BLaER1 treated with 17β-estradiol and CSF1 and Interleukin-3, amounts not matched to agents 10 nM and 100 nM (cell line): Measurements from ENCODE around the gene ACOX2.

Experiments used
- H3K27ac ChIP-seq, 11 experiments: shearing (Covaris generic); formaldehyde crosslinking; 2 replicates each; pipeline ENCODE4 v1.8.1; 2022
- H3K27me3 ChIP-seq, 11 experiments: shearing (Covaris generic); formaldehyde crosslinking; 2 replicates each; pipeline ENCODE4 v1.8.1; 2022
- H3K36me3 ChIP-seq, 11 experiments: shearing (Covaris generic); formaldehyde crosslinking; 2 replicates each; pipeline ENCODE4 v1.8.1; 2022
- H3K4me1 ChIP-seq, 10 experiments: shearing (Covaris generic); formaldehyde crosslinking; 2 replicates each; pipeline ENCODE4 v1.8.1; 2022
- H3K4me2 ChIP-seq, 11 experiments: shearing (Covaris generic); formaldehyde crosslinking; 2 replicates each; pipeline ENCODE4 v1.8.1; 2022
- H3K4me3 ChIP-seq, 10 experiments: shearing (Covaris generic); formaldehyde crosslinking; 2 replicates each; pipeline ENCODE4 v1.8.1; 2022
- H3K9ac ChIP-seq, 11 experiments: shearing (Covaris generic); formaldehyde crosslinking; 2 replicates each; pipeline ENCODE4 v1.8.1; 2022
- H3K9me3 ChIP-seq, 11 experiments: shearing (Covaris generic); formaldehyde crosslinking; replicated peaks in 1 of 11; 2 replicates each; pipeline ENCODE4 v1.8.1; 2022
- H4K20me1 ChIP-seq, 11 experiments: shearing (Covaris generic); formaldehyde crosslinking; 2 replicates each; pipeline ENCODE4 v1.8.1; 2022
- Cebpa-rat ChIP-seq, 11 experiments: shearing (Covaris generic); IDR thresholded peaks; 2 replicates each; pipeline ENCODE4 v1.8.1; 2022

ACOX2 gene

DNA sequence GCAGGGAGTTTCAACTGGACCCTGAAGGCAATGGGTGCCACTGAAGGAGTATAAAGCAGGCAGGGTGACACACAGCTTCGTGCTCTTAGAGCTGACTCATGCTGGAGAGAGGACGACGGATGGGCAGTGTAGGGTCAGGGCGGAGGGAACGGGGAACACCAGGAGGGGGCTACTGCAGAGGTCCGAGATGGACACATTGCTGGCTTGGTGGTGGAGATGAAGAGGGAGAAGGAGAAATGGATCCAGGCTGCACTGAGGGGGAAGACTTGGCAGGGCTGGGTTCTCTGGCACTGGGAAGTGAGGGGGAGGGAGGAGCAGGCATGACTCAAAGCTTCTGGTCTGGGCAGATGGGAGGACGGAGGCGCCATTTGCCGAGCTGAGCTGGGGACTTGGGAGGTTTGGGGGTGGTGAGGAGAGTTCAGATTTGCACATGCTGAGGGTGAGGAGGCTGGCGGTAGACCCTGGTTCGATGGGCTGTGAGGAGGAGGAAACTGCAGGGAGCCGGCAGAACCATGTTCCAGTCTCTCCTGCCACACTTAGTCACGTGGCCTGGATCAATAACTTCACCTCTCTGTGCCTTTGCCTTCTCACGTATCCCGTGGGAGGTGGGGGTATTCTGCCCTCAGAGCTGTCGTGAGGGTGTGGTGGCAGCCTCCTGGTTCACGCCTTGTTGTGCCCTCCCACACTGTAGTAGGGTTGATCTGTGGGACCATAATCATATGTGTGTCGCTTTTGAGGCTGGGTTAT lies 49.7 kb downstream of the ACOX2 start:
- H3K27ac ChIP-seq: peak overlapping the region in 3 of 11 experiments; percentile 6 to 49 (median 28); a peak in 3 of 22 replicates
- no peak overlapping the region for H3K4me3 ChIP-seq
- no peak overlapping the region for H3K9ac ChIP-seq
- H3K4me2 ChIP-seq: peak overlapping the region in 5 of 11 experiments; percentile 15 to 85 (median 72); a peak in 10 of 22 replicates
- no peaks in the 10 kb centered on the region for H3K9me3 ChIP-seq
- no peak for TF ChIP-seq Cebpa-rat (IDR thresholded peaks at IDR 0.05)
- peaks cover 5 to 80% (median 36%) of the 10 kb centered on the region in 10 experiments for H3K4me1 ChIP-seq
- no peaks in the 10 kb centered on the region for H3K36me3 ChIP-seq
- peaks cover 0 to 2% (median 0%) of the 10 kb centered on the region in 11 experiments; a peak in 2 of 22 replicates for H4K20me1 ChIP-seq
- H3K27me3 ChIP-seq: no peaks in the 10 kb centered on the region

GRCh38 chr3:58485801-58486435 lies 51.1 kb downstream of the ACOX2 start:
- TF ChIP-seq Cebpa-rat (IDR thresholded peaks at IDR 0.05): no peak
- Histone ChIP-seq H3K27ac (peak overlapping the region in 2 of 11 experiments; percentile 9 to 17; a peak in 1 of 22 replicates), H3K36me3 (no peaks in the 10 kb centered on the region), H3K9ac (0 out of 22 replicates have a peak overlapping the region, but pooled peaks of 1 of the 11 experiments have one; percentile 7), H3K4me2 (peak overlapping the region in 4 of 11 experiments; percentile 55 to 85 (median 72); a peak in 8 of 22 replicates), H3K27me3 (no peaks in the 10 kb centered on the region), H3K4me1 (peaks cover 0 to 78% (median 30%) of the 10 kb centered on the region in 10 experiments; a peak in 18 of 20 replicates), H4K20me1 (no peaks in the 10 kb centered on the region), H3K9me3 (peaks cover 0 to 2% (median 0%) of the 10 kb centered on the region in 11 experiments; a peak in 2 of 22 replicates), H3K4me3 (no peak overlapping the region)

GRCh38 chr3:58484722-58485069 lies 52.3 kb downstream of the ACOX2 start:
- Histone ChIP-seq H3K4me1 (peaks cover 0 to 73% (median 28%) of the 10 kb centered on the region in 10 experiments; a peak in 16 of 20 replicates), H3K27me3 (no peaks in the 10 kb centered on the region), H3K27ac (peak overlapping the region in 6 of 11 experiments; percentile 57 to 80 (median 74); a peak in 12 of 22 replicates), H4K20me1 (no peaks in the 10 kb centered on the region), H3K9me3 (peaks cover 0 to 14% (median 11%) of the 10 kb centered on the region in 11 experiments; a peak in 16 of 22 replicates), H3K9ac (peak overlapping the region in 5 of 11 experiments; percentile 6 to 59 (median 44); a peak in 6 of 22 replicates), H3K4me2 (peak overlapping the region in 7 of 11 experiments; percentile 9 to 85 (median 68); a peak in 13 of 22 replicates), H3K36me3 (no peaks in the 10 kb centered on the region), H3K4me3 (no peak overlapping the region)
- no peak for TF ChIP-seq Cebpa-rat (IDR thresholded peaks at IDR 0.05)

DNA sequence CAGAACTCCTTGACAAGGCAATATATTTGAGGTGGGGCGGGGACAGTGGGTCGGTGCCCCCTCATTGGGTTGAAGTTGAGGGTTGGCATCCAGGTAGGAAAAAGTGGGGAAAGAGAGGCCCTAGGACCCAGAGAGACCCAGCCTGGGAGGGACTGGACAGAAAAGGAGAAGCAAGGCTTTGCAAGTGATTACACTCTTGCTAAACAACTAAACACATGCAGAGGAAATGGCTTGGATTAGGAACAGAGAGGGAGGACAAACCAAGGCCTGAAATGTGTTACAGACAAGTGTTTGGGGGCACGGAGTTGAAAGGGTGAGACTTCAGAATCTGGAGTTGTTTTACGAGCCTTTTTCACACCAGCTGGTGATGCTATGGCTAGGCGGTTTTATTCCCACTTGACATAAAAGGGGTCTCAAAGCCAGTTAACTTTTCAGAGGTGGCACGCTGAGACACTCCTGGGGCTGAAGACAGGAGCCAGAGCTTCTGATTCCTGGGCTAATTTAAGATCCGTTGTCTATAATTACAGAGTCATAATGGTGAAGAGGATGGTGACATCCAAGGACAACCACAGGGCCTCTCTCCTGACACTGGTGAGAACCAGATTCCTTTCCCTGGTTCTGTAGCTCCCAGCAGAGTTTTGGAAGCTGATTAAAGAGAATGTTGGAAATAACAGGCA lies 52.8 kb downstream of the ACOX2 start:
- Histone ChIP-seq H3K9ac (peak overlapping the region in 6 of 11 experiments; percentile 6 to 59 (median 38); a peak in 9 of 22 replicates), H3K4me3 (no peak overlapping the region), H3K9me3 (peaks cover 0 to 19% (median 16%) of the 10 kb centered on the region in 11 experiments; a peak in 17 of 22 replicates), H3K27me3 (no peaks in the 10 kb centered on the region), H3K36me3 (no peaks in the 10 kb centered on the region), H3K4me1 (peaks cover 0 to 78% (median 29%) of the 10 kb centered on the region in 10 experiments; a peak in 16 of 20 replicates), H3K27ac (peak overlapping the region in 7 of 11 experiments; percentile 7 to 80 (median 73); a peak in 13 of 22 replicates), H3K4me2 (peak overlapping the region in 8 of 11 experiments; percentile 7 to 85 (median 66); a peak in 13 of 22 replicates), H4K20me1 (no peaks in the 10 kb centered on the region)
- TF ChIP-seq Cebpa-rat (IDR thresholded peaks at IDR 0.05): no peak; a peak in 1 of 22 replicates

DNA sequence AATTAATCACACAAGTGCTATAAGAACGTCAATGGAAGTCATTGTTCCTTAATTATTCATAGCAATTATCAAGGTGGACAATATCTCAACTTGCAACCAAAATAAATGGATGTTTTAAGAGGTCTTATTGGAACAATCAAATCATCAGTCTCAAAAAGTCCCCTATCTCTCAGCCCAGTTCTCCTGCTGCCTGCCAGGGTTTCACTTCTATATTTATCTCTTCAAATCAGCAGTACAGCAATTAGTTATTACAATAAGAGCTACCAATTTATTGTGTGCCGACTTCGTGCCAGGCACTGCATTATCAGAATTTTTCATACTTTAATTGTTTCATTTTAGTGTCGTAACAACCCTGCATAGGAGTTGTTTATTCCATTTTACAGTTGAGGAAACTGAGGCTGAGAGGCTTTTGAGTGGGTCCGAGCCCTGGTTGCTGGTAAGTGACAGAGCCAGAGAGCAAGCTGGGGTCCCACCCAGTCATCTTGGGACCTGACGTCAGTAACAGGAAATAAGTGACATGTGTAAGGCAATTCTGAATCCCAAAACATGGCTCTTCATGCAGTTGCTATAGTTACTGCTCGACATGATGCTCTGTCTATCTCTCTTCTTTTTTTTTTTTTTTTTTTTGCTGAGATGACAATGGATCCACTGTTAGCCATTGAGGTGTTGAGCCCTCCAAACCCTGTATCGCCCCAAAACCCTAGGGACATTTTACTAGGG lies 53.9 kb downstream of the ACOX2 start:
- Histone ChIP-seq H3K4me2 (peak overlapping the region in 7 of 11 experiments; percentile 5 to 85 (median 64); a peak in 10 of 22 replicates), H3K4me1 (peaks cover 0 to 87% (median 34%) of the 10 kb centered on the region in 10 experiments; a peak in 16 of 20 replicates), H3K27me3 (no peaks in the 10 kb centered on the region), H3K36me3 (no peaks in the 10 kb centered on the region), H4K20me1 (no peaks in the 10 kb centered on the region), H3K4me3 (no peak overlapping the region), H3K9me3 (peaks cover 0 to 22% (median 18%) of the 10 kb centered on the region in 11 experiments; a peak in 17 of 22 replicates), H3K27ac (peak overlapping the region in 3 of 11 experiments; percentile 37 to 73 (median 71); a peak in 6 of 22 replicates), H3K9ac (no peak overlapping the region)
- no peak for TF ChIP-seq Cebpa-rat (IDR thresholded peaks at IDR 0.05)

DNA sequence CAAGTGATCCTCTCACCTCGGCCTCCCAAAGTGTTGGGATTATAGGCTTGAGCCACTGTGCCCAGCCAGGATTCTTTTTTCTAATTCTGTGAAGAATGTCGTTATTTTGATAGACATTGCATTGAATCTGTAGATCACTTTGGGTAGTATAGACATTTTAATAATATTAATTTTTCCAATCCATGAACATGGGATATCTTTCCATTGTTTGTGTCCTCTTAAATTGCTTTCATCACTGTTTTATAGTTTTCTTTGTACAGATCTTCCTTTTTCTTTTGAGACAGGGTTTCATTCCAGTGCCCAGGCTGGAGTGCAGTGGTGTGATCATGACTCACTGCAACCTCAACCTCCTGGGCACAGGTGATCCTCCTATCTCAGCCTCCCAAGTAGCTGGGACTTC lies 56.7 kb downstream of the ACOX2 start:
- no peak overlapping the region for H3K4me3 ChIP-seq

GRCh38 chr3:58478781-58479180 lies 58.2 kb downstream of the ACOX2 start:
- Histone ChIP-seq H3K9me3 (peaks cover 0 to 22% (median 18%) of the 10 kb centered on the region in 11 experiments; a peak in 17 of 22 replicates), H3K4me3 (no peak overlapping the region), H3K27me3 (no peaks in the 10 kb centered on the region), H3K4me2 (peak overlapping the region in 4 of 11 experiments; percentile 49 to 83 (median 63); a peak in 8 of 22 replicates), H3K27ac (peak overlapping the region in 3 of 11 experiments; percentile 35 to 45 (median 45); a peak in 5 of 22 replicates), H3K36me3 (no peaks in the 10 kb centered on the region), H4K20me1 (no peaks in the 10 kb centered on the region), H3K9ac (no peak overlapping the region), H3K4me1 (peaks cover 22 to 87% (median 43%) of the 10 kb centered on the region in 10 experiments)
- no peak for TF ChIP-seq Cebpa-rat (IDR thresholded peaks at IDR 0.05)

More for the DNA sequence above, 56.7 kb downstream of the ACOX2 start:
- H3K27me3 ChIP-seq: no peaks in the 10 kb centered on the region
- no peak overlapping the region; a peak in 1 of 22 replicates for H3K4me2 ChIP-seq
- no peaks in the 10 kb centered on the region for H4K20me1 ChIP-seq
- no peak overlapping the region for H3K9ac ChIP-seq
- peaks cover 9 to 87% (median 41%) of the 10 kb centered on the region in 10 experiments for H3K4me1 ChIP-seq
- H3K36me3 ChIP-seq: no peaks in the 10 kb centered on the region
- H3K27ac ChIP-seq: no peak overlapping the region
- H3K9me3 ChIP-seq: peaks cover 0 to 22% (median 18%) of the 10 kb centered on the region in 11 experiments; a peak in 17 of 22 replicates
- TF ChIP-seq Cebpa-rat (IDR thresholded peaks at IDR 0.05): no peak
